ENCODE results near the gene MYO5A.
A peak's percentile ranks its signal among the peaks of the same experiment; 100 is the strongest.
"Not testable (repeated sequence)": the region's sequence is repeated elsewhere in the genome, so short reads cannot be mapped to it uniquely, and the experiment has no call there.

The MYO5A gene

DNA sequence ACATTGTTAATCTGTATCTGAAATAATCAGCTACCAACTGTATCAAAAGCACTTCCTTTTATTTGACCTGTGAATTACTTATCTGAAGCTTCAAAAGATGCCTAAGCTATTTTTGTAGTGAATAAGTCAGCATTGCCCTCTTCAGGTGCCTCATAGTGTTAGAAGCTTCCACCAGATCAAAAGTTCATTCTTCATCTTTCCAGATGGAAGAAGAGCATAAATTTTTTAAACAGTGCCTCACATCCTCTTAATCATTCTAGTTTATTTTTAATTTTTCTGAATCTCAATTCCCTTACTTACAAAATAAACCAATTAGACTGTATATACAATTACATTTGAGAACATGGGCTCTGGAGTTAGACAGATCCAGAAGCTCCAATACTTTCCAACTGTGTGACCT is 65.0 kb downstream of the MYO5A start:
- no peak for DNase-seq (ENCODE audit: low spot score)

DNA sequence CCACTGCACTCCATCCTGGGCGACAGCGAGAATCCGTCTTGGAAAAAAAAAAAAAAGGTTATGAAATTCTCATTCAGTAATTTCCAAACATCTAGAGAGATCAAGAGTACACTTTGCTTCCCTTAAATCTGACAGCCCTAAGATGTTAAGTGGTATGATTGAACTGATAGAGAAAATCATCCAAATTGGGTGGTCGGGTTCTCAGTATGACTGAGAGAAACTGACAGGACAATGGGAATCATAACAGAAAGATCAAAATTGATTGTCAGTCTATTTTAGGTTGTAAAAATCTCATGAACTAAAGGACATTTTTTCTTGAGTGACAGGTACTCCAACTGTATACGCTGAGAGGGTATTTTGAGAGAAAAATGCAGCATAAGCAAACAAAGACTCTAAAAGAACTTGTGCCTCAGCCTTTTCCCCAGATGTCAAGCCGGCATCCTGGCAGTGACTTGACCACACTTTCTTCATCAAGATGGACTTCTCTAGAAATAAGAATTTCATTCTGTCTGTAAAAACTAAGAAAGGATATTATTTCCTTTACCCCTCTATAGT is 65.8 kb downstream of the MYO5A start:
- DNase-seq (ENCODE audit: low spot score): no peak

DNA sequence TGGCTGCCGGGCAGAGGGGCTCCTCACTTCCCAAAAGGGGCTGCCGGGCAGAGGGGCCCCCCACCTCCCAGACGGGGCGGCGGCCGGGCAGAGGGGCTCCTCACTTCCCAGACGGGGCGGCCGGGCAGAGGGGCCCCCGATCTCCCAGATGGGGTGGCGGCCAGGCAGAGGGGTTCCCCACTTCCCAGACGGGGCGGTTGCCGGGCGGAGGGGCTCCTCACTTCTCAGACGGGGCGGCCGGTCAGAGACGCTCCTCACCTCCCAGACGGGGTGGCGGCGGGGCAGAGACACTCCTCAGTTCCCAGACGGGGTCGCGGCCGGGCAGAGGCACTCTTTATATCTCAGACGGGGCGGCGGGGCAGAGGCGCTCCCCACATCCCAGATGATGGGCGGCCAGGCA is 69.0 kb downstream of the MYO5A start:
- DNase-seq (ENCODE audit: low spot score): not testable (repeated sequence)

DNA sequence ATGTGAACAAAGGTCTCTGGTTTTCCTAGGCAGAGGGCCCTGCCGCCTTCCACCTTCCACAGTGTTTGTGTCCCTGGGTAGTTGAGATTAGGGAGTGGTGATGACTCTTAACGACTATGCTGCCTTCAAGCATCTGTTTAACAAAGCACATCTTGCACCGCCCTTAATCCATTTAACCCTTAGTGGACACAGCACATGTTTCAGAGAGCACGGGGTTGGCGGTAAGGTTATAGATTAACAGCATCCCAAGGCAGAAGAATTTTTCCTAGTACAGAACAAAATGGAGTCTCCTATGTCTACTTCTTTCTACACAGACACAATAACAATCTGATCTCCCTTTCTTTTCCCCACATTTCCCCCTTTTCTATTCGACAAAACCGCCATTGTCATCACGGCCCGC is 69.4 kb downstream of the MYO5A start:
- DNase-seq (ENCODE audit: low spot score): not testable (repeated sequence)

DNA sequence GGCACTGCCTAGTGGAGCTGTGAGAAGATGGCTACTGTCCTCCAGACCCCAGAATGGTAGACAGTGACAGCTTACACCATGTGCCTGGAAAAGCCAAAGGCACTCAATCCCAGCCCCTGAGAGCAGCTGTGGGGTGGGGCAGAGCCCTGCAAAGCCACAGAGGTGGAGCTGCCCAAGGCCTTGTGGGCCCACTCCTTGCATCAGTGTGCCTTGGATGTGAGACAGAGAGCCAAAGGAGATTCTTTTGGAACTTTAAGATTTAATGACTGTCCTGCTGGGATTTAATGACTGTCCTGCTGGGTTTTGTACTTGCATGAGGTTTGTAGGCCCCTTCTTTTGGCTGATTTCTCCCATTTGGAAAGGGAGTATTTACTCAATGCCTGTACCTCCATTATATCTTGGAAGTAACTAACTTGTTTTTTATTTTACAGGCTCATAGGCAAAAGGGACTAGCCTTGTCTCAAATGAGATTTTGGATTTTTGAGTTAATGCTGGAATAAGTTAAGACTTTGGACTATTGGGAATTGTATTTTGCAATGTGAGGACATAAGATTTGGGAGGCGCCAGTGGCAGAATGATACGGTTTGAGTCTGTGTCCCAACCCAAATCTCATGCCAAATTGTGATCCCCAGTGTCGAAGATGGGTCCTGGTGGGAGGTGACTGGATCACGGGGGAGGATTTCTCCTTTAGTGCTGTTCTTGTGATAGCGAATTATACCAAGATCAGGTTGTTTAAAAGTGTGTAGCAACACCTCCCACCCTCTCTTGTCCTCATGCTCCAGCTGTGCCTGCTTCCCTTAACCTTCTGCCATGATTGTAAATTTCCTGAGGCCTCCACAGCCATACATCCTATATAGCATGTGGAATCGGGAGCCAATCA is 80.4 kb downstream of the MYO5A start:
- no peak for DNase-seq (ENCODE audit: low spot score)

DNA sequence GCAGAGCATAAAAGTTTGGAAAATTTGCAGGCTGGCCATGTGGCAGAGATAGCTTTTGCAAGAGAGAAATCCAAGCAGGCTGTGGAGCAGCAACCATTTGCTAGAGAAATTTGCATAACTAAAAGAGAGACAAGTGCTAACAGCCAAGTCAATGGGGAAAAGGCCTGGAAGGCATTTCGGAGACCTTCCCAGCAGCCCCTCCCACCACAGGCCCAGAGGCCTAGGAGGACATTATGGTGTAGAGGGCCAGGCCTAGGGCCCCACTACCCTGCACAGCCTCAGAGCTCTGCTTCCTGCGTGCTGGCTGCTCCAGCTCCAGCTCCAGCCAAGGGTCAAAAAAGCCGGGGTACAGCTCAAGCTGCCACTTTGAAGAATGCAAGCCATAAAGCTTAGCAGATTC is 82.7 kb downstream of the MYO5A start:
- no peak for DNase-seq (ENCODE audit: low spot score)

DNA sequence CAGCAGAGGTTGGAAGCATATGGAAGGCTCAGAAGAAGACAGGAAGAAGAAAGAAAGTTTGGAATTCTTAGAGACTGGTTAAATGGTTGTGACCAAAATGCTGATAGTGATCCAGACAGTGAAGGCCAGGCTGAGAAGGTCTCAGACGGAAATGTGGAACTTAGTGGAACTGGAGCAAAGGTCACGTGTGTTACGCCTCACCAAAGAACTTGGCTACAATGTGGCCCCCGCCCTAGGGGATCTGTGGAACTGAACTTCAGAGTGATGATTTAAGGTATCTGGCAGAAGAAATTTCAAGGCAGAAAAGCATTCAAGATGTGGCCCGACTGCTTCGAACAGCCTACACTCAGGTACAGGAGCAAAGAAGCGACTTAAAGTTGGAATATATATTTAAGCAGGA is 83.1 kb downstream of the MYO5A start:
- no peak for DNase-seq (ENCODE audit: low spot score)

DNA sequence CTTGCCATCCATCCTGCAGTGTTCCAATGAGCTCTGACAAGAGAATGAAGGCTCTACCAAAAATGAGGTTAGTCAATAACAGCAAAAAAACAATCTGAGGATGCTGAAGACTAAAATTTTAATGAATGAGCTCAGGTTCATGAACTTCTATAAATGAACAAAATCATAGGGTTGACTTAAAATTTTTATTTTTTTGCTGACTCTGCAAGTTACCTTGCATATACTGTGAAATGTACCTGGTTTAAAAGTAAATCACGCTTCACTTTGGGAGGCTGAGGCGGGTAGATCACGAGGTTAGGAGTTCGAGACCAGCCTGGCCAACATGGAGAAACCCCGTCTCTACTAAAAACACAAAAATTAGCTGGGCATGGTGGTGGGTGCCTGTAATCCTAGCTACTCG is 85.5 kb downstream of the MYO5A start:
- not testable (repeated sequence) for DNase-seq (ENCODE audit: low spot score)

DNA sequence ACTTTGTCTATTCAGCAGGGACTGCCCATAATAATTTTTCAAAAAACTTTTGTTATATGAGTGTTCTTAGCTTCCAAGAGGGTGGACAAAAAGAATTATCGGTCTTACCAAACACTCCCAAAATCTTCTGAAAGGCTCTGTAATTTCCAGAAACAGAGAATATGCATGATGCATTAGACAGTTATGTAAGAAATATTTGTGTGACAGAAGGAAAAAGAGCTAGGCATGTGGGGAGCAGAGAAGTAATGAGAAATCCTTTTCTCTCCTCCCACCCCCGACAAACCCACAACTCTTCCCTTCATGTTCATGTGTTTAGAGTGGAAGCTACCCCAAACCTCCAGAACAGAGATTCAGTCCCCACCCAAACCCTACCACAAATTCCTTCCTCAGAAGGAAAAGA is 86.8 kb downstream of the MYO5A start:
- DNase-seq (ENCODE audit: low spot score): no peak

DNA sequence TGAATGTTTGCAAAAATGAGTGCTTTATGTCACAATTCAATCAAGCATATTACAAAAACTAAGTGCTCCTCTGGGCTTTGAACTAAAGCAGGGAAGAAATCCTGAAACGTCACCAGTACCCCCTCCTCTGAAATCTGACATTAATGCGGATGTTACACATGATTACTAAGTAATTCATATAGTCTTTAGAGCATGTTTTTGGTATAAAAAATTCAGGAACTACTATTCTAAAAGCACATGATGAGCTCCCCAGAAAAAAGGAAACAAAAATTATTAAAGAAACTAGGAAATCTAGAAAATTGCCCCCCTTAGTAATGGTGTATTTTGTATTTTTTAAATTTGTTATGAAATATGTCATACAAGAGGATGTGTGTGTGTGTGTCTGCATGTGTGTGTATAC is 87.7 kb downstream of the MYO5A start:
- no peak for DNase-seq (ENCODE audit: low spot score)

DNA sequence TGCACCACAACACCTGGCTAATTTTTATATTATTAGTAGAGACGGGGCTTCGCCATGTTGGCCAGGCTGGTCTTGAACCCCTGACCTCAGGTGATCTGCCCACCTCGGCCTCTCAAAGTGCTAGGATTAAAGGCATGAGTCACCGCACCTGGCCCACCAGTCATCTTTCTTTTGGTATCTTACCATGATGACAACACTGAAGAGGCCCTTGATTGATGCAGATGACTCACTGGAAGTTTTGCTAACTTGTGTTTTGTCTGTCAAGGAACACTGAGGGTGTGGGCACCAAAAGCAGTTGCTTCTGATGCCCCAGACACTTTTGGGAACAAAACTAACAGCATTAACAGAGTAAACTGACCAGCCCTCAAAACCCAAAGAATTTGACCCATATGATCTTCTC is 88.3 kb downstream of the MYO5A start:
- no peak for DNase-seq (ENCODE audit: low spot score)

DNA sequence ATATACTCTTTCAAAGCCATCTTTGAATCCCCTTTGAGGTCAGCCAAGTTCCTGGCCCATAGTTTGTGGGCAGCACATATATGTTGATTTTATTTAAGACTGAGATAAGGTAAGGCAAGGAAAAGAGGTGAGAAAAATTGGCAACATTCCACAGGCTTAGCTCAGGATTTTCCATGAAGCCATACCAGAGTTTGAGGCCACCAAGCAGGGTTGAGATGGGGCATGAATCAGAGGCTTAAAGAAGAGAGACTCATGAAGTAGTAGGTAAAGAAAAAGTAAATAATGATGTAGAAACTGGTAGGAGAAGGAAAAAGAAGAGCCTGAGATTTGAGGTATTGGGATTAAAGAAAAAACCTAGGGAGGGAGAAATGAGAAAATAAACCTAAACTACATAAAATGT is 89.2 kb downstream of the MYO5A start:
- DNase-seq (ENCODE audit: low spot score): no peak

DNA sequence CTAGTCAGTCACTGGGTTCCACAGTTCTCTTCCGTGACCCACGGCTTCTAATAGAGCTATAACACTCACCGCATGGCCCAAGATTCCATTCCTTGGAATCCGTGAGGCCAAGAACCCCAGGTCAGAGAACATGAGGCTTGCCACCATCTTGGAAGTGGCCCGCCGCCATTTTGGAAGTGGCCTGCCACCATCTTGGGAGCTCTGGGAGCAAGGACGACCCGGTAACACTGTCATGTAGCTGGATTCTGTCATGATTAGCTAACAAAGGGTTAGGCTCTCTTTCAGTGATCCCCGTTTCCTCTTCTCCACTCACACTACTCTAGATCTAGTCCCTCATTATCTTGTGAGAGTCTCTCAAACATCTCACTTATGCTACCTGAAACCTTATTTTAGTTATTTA is 89.6 kb downstream of the MYO5A start:
- DNase-seq (ENCODE audit: low spot score): not testable (repeated sequence)

DNA sequence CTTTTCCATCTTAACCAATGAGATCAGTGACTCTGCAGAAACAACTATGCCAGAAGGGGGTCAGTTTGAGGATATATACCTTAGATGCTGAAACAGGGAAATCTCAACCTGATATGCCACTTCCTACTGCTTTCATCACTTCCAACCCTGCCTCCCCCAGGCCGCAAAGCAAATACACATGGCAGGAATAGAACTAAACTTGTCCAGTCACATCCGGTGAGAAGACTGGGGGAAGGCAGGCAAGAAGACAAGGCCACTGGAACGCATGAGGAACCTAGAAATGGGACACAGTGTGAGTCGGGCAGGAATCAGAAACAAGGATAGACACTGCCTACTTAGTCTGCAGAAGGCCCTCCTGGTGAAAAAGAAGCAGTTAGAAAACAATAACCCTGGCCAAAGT is 90.6 kb downstream of the MYO5A start:
- no peak for DNase-seq (ENCODE audit: low spot score)

DNA sequence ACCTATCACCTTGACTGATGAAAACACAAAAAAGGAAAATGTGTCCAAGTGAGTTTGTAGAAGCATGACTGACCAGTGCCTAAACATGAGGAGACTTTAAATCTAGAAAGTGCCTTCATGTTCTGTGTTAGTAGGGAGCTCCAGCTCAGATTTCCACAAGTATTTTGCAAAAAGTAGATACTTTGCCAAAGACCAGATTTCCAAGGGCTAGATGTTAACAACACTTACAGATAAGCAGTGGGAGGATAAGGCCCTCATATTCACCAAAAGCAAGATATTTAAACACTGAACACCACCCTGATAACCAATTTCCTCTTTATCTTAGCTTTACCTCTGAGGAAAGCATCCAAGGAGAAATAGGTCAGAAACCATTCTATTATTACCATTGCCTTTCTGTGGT is 91.0 kb downstream of the MYO5A start:
- no peak for DNase-seq (ENCODE audit: low spot score)

DNA sequence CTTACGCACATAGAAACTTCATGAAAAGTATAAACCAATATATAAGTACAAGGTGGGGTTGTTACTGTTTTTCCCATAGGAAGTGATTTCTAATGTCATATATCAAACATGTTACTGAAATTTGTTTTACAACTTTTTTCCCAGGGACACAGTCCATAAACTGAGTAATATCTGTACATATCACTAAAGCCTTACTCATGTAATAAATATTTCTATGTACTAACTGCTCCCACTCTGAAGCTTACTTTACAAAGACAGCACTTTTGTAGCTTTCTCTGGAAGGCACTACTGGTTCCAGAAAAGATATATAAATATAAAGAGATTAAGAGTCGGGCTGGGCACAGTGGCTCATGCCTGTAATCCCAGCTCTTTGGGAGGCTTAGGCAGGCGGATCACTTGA is 91.7 kb downstream of the MYO5A start:
- DNase-seq (ENCODE audit: low spot score): no peak

DNA sequence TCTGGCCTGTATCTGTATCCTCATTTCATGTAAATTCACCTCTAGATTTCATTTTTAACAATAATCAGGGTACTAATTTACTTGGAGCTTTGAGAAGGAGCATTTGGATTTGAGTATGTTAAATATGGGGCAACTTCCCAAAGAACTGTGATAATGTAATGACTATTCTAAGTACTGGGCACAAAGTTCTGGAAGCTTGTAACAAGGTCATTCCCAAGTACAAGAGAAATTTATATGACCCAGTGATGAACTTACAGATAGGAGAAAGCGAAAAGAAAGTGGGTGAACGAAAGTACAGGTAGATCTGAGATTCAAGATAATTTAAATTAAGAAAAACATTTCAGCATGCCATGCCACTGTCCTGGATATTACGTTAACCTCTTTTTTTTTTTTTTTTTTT is 93.8 kb downstream of the MYO5A start:
- DNase-seq (ENCODE audit: low spot score): no peak

DNA sequence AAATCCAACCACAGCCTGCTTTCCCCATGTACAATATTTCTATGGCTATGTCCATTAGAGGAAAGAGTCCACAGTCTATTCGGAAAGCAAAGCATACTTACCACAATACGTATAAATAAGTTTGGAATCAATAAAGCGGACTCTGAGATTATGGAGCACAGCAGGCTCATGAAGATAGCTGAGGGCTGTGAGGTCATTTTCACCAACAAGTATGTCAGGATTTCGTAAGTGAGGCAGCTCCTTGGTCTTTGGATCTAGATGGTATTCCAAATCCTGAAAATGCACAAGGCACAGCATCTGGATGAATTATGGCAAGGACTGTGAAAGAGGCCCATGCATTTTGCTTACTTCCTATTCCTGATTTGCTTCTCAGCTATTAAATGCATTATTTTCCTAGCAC is 100.4 kb downstream of the MYO5A start:
- DNase-seq (ENCODE audit: low spot score): no peak

DNA sequence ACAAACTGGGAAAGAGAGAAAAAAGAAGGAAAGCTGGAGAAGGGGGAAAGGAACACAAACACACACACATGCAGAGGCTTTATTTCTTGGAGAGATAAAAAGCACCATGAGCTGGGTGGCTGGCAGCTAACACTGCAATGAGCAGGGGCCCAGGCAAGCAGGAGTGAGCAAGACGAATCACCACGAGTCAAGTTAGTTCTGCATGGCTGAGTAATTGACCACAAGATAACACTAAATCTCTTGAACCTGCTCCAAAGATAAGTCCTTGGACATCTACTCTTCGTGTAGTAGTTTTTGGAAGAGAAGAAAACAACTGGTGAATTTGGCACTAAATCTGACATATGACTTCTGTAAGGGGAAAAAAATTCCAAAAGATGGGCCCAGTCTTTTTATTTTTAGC is 100.9 kb downstream of the MYO5A start:
- peak; percentile 11 for DNase-seq (ENCODE audit: low spot score)

DNA sequence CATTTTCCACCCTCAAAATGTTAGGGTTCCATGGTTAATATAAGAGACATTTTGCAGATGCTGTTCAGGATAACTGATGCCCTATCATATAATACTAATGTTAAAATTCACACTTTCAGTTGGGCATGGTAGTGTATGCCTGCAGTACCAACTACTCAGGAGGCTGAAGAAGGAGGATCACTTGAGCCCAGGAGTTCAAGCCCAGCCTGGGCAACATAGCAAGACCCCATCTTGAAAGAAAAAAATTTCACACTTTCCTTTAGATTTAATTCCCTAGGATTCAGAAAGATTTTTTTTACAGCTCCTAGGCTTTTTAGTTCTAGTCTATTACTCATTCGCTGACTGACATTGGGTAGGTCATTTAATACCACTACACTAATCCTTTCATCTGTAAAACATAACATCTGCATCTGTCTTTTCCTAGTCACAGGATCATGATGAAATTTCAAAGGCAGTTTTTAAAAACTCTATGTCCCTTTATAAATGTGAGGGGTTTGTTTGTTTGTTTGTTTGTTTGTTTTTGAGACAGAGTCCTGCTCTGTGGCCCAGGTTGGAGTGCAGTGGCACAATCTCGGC is 103.7 kb downstream of the MYO5A start:
- no peak for DNase-seq (ENCODE audit: low spot score)

DNA sequence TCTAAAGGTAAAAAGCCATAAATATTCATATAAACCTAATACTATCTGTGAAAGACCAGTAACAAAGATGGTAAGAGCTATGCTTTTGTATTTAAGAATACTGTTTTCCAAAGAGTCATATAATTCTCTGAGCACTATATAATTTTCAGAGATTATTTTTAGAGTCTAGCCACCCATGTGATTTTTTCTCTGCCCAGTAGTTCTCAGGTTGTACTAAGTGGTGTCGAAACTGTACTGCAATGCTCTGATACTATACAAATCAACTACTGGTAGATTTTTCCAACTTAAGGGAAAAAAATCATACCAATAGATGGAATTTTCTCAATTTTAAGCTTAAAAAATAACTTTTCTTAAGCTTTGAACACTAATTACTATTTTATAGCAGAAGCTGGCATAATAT is 104.8 kb downstream of the MYO5A start:
- DNase-seq (ENCODE audit: low spot score): no peak

DNA sequence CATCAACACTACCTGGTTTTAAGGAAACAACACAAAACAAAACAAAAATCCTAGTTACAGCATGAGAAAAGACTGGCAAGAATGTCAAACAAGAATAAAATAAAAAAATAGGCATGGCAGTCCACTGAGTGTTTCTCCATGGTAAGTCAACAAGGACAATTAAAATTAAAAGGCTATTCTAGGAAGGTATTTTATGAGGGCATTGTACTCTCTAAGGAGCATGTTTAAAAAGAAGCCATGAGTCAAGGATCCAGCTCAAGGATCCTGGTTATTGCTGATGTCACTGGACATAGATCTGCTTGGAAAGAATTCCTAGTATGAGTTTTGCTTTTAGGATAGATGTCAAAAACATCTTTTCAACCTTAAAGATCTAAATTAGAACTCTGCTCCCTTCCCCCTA is 106.7 kb downstream of the MYO5A start:
- DNase-seq (ENCODE audit: low spot score): no peak

DNA sequence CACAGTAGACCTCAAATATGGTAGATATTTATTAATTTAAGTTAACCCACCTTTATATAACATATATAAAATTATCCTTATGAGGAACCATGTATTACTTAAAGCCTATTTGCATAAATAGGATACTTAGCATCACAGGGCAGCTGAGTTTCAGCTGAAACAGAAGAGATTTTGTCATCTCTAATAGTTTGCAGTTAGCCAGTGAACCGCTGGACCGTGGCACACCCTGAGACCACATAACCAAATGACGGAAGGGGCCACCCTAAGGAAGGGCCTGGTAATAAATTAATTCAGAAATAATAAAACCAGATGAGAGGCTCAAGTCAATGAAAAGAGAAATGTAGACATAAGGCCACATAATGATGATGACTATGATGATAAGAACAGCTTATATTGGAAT is 107.7 kb downstream of the MYO5A start:
- DNase-seq (ENCODE audit: low spot score): no peak

DNA sequence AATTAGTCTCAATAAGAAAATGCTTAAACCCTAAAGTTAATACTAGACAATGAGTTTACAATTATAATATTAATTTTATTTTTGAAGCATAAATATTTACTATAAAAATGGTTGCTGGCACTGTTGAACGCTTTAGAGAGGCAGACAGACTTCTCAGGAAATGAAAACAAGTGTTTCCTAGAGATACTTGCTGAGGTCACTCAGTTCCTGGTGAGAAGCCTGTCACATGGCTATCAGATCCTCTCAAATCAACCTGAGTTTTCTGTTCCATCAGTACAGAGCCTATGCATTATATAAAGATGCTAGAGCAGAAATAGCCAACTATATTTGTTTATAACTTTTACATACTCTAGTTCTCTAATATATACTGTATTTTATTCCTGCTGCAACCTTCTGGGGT is 109.2 kb downstream of the MYO5A start:
- DNase-seq (ENCODE audit: low spot score): no peak
